Endothelial cell of umbilical vein (primary cell): ENCODE data around the gene PLA2G4E. TPM values are rescaled to one million over a fixed set of nuclear protein-coding genes. Genes with fewer than 3 reads are reported as not detected.

ENCODE experiments used
- BruUV-seq: library from RNA; stranded (reverse); fragments of 400-500 nt; replicated peaks from 2 replicates; lab custom pipeline; 2021; lab: Mats Ljungman, UMichigan
- CTCF ChIA-PET: fragments of 300-600, 350-600 bp; sonication (Branson Sonifier 250); formaldehyde crosslinking; loops from one replicate; lab custom pipeline; 2021; ENCODE audit warnings: antibody characterized with exemption, inconsistent platforms; lab: Charles Lee
- POLR2A ChIA-PET: fragments of 300-600, 350-600 bp; sonication (Branson Sonifier 250); formaldehyde crosslinking; loops from one replicate; lab custom pipeline; 2021; ENCODE audit warnings: antibody characterized with exemption, inconsistent platforms; lab: Charles Lee
- DNase-seq: peaks from one replicate; pipeline ENCODE4 v3.0.0-alpha.2; 2011; ENCODE audit warnings: low read depth, low spot score
- FAIRE-seq: peaks from 2 replicates; lab custom pipeline; 2011; peaks lifted over from hg19 to GRCh38; lab: Jason Lieb, UNC
- H2AFZ ChIP-seq: 2 replicates; pipeline ENCODE4 v1.6.0; 2012; ENCODE audit warnings: low read depth, low read length, control low read depth, inconsistent platforms
- H3K27ac ChIP-seq: 2 replicates; pipeline ENCODE4 v1.5.1; 2011; ENCODE audit warnings: low read depth, mild to moderate bottlenecking, control low read depth, low read length, moderate library complexity; ENCODE audit not compliant: insufficient read depth
- H3K27me3 ChIP-seq, 2 experiments: 2 replicates each; pipeline versions ENCODE4 v1.6.0 to v1.6.1; 2011; ENCODE audit warnings: low read length in 2 of 2, mixed read lengths in 1 of 2; ENCODE audit not compliant: control insufficient read depth in 2 of 2, insufficient read depth in 2 of 2
- H3K36me3 ChIP-seq, 2 experiments: 2 replicates in 1 of 2; 3 replicates in 1 of 2; pipeline ENCODE4 v1.5.1; 2011; ENCODE audit warnings: low read length in 2 of 2, mild to moderate bottlenecking in 1 of 2, moderate library complexity in 1 of 2; ENCODE audit not compliant: control insufficient read depth in 2 of 2, insufficient read depth in 2 of 2; ENCODE audit errors: extremely low read depth in 1 of 2
- H3K4me1 ChIP-seq: 3 replicates; pipeline ENCODE4 v1.5.1; 2011; ENCODE audit warnings: mild to moderate bottlenecking, low read length; ENCODE audit not compliant: control insufficient read depth, insufficient read depth; ENCODE audit errors: extremely low read depth
- H3K4me2 ChIP-seq: 2 replicates; pipeline ENCODE4 v1.6.1; 2011; ENCODE audit warnings: low read length, control low read depth, mixed read lengths; ENCODE audit not compliant: insufficient read depth
- H3K4me3 ChIP-seq, 3 experiments: fragments of 200-600 bp in 1 of 3; sonication (generic), shearing (Covaris generic) in 1 of 3; replicated peaks in 1 of 3; 2 replicates each; pipeline ENCODE4 v1.5.1; 2011 to 2016; ENCODE audit warnings: control low read depth in 3 of 3, low read length in 3 of 3, mild to moderate bottlenecking in 2 of 3, inconsistent platforms in 1 of 3, low read depth in 1 of 3, moderate library complexity in 1 of 3; ENCODE audit not compliant: insufficient read depth in 1 of 3
- H3K79me2 ChIP-seq: 2 replicates; pipeline ENCODE4 v1.6.0; 2012; ENCODE audit warnings: low read length, inconsistent platforms; ENCODE audit not compliant: control insufficient read depth, insufficient read depth
- H3K9ac ChIP-seq: replicated peaks from 2 replicates; pipeline ENCODE3; 2011; ENCODE audit warnings: low read length, control low read depth; ENCODE audit not compliant: insufficient read depth; ENCODE audit errors: extremely low read depth
- H3K9me1 ChIP-seq: replicated peaks from 3 replicates; pipeline ENCODE4 v1.6.0; 2011; ENCODE audit warnings: mild to moderate bottlenecking, low read length; ENCODE audit not compliant: control insufficient read depth, insufficient read depth; ENCODE audit errors: extremely low read depth
- H3K9me3 ChIP-seq: replicated peaks from 2 replicates; pipeline ENCODE4 v1.5.1; 2012; ENCODE audit warnings: low read length, inconsistent platforms; ENCODE audit not compliant: control insufficient read depth, insufficient read depth
- H4K20me1 ChIP-seq: replicated peaks from 2 replicates; pipeline ENCODE3; 2011; ENCODE audit warnings: mild to moderate bottlenecking, low read length; ENCODE audit not compliant: control insufficient read depth, insufficient read depth; ENCODE audit errors: extremely low read depth
- EZH2 ChIP-seq: IDR thresholded peaks from 2 replicates; pipeline ENCODE4 v1.6.1; 2012; ENCODE audit warnings: borderline replicate concordance, low read depth, mild to moderate bottlenecking, moderate library complexity, low read length, inconsistent platforms; ENCODE audit not compliant: severe bottlenecking
- FOS ChIP-seq: IDR thresholded peaks from 2 replicates; pipeline ENCODE4 v1.6.1; 2011; ENCODE audit warnings: mild to moderate bottlenecking, low read length, moderate library complexity, borderline replicate concordance; ENCODE audit not compliant: insufficient read depth
- GATA2 ChIP-seq: IDR thresholded peaks from 2 replicates; pipeline ENCODE4 v1.7.0; 2011; ENCODE audit warnings: low read depth, mild to moderate bottlenecking, moderate library complexity, mixed read lengths, low read length; ENCODE audit not compliant: insufficient read length, insufficient read depth
- JUN ChIP-seq: IDR thresholded peaks from 2 replicates; pipeline ENCODE4 v1.6.1; 2011; ENCODE audit warnings: borderline replicate concordance, low read depth; ENCODE audit not compliant: insufficient read length, insufficient read depth
- MYC ChIP-seq: IDR thresholded peaks from one replicate; pipeline ENCODE4 v1.6.1; 2011; ENCODE audit warnings: mild to moderate bottlenecking, low read depth, low read length
- POLR2A ChIP-seq: IDR thresholded peaks from 2 replicates; pipeline ENCODE4 v1.6.1; 2012; ENCODE audit warnings: low read depth, mild to moderate bottlenecking, control low read depth, low read length
- POLR2AphosphoS5 ChIP-seq: IDR thresholded peaks from 2 replicates; pipeline ENCODE4 v1.6.1; 2012; ENCODE audit warnings: low read depth, mild to moderate bottlenecking, control low read depth, low read length, moderate library complexity; ENCODE audit not compliant: insufficient read depth
- dilution Hi-C: fragments of 300-500 bp; cut with MboI; formaldehyde crosslinking; loops from one replicate; pipeline ENCODE4 v1.15.0; 2019; ENCODE audit warnings: low sequenced_read_pairs; ENCODE audit not compliant: extremely low pct_ligation_motif_present
- intact Hi-C: fragments of 100-400 bp; cut with micrococcal nuclease; formaldehyde crosslinking; loops from one replicate; pipeline ENCODE4 v1.10.0; 2022
- polyA plus RNA-seq, 4 experiments: library from polyadenylated mRNA; depleted of rRNA in 3 of 4; stranded (reverse) in 3 of 4; unstranded in 1 of 4; fragments of >200 nt; gene quantifications; 2 replicates each; pipeline versions ENCODE4 v1.2.1 to v1.2.3, GENCODE V29; 2011 to 2012; ENCODE audit warnings: missing spikeins in 1 of 4
- total RNA-seq: library from RNA; stranded (reverse); gene quantifications from 2 replicates; pipeline ENCODE4 v1.2.3, GENCODE V29; 2021
- TF ChIP-seq, protein P1 (sequence below), 2 donors: IDR thresholded peaks; 1 replicate in 1 of 2; 2 replicates in 1 of 2; pipeline ENCODE4 v1.5.1; 2011; ENCODE audit warnings: low read length in 2 of 2, mild to moderate bottlenecking in 2 of 2, moderate library complexity in 2 of 2, control low read depth in 1 of 2, inconsistent platforms in 1 of 2, low read depth in 1 of 2; ENCODE audit not compliant: insufficient read depth in 1 of 2; ENCODE audit errors: extremely low read depth in 1 of 2
- TF ChIP-seq, protein P2 (sequence below): IDR thresholded peaks from 2 replicates; pipeline ENCODE4 v1.6.1; 2011; ENCODE audit not compliant: insufficient read depth, insufficient read length

The PLA2G4E gene
- total and polyA plus RNA-seq, 2 donors (not counting 3 experiments of a cell fraction or from before 2014, with no cell fraction given) = not detected

DNA sequence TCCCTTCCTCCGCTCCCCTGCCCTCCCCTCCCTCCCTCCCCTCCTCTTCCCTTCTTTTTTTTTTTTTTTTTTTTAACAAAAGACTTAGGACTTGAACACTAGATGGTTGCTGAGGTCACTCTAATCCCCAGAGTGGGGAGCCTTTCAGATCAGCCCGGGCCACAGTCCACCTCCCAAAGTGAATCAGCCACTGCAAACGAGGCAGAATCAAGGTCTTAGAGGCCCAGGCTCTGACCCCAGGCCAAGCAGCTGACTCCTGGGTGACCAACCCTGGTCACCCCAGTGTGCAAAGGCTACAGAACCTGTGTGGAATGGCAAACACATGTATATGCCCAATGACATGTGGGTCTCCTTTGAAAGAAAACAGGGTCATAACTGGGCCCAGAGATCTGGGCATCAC, 30.2 kb downstream of the PLA2G4E start:
- Histone ChIP-seq H3K36me3 (no peaks in the 10 kb centered on the region), H3K79me2 (no peaks in the 10 kb centered on the region), H3K27me3 (no peaks in the 10 kb centered on the region), H3K4me1 (peaks cover 5% of the 10 kb centered on the region), H4K20me1 (no peaks in the 10 kb centered on the region), H3K9me1 (no peaks in the 10 kb centered on the region), H3K4me2 (no peak overlapping the region), H3K9me3 (no peaks in the 10 kb centered on the region), H3K27ac (no peak overlapping the region), H3K4me3 (no peak overlapping the region), H2AFZ (no peak overlapping the region), H3K9ac (no peak overlapping the region)
- FAIRE-seq (no peak), DNase-seq (no peak)
- ChIA-PET POLR2A (no interaction called here), CTCF (interaction anchor here (0.6 to 11.0 kb wide), 14 partner anchors 14 to 395 kb away, joined by 3 to 116 read pairs (median 8); no protein-coding TSS in a partner anchor)
- no TSS peak for BruUV-seq
- intact Hi-C loops = no loop called here
- dilution Hi-C loops = no loop called here
- TF ChIP-seq POLR2A = no peak
- TF ChIP-seq, protein P1, sequence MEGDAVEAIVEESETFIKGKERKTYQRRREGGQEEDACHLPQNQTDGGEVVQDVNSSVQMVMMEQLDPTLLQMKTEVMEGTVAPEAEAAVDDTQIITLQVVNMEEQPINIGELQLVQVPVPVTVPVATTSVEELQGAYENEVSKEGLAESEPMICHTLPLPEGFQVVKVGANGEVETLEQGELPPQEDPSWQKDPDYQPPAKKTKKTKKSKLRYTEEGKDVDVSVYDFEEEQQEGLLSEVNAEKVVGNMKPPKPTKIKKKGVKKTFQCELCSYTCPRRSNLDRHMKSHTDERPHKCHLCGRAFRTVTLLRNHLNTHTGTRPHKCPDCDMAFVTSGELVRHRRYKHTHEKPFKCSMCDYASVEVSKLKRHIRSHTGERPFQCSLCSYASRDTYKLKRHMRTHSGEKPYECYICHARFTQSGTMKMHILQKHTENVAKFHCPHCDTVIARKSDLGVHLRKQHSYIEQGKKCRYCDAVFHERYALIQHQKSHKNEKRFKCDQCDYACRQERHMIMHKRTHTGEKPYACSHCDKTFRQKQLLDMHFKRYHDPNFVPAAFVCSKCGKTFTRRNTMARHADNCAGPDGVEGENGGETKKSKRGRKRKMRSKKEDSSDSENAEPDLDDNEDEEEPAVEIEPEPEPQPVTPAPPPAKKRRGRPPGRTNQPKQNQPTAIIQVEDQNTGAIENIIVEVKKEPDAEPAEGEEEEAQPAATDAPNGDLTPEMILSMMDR (IDR thresholded peaks at IDR 0.05; ENCODE audit: extremely low read depth in 1 of 2, insufficient read depth in 1 of 2, low read depth in 1 of 2, low read length in 2 of 2) = no peak
- no peak for TF ChIP-seq GATA2
- TF ChIP-seq, protein P2, sequence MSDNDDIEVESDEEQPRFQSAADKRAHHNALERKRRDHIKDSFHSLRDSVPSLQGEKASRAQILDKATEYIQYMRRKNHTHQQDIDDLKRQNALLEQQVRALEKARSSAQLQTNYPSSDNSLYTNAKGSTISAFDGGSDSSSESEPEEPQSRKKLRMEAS = no peak
- TF ChIP-seq FOS = no peak
- TF ChIP-seq POLR2AphosphoS5 = no peak
- no peak for TF ChIP-seq JUN
- no peak for TF ChIP-seq EZH2
- no peak for TF ChIP-seq MYC
